Measurements from ENCODE around the gene PTBP3.

- TF ChIP-seq EZH2 (IDR thresholded peaks at IDR 0.05; ENCODE audit: insufficient read depth, poor library complexity, severe bottlenecking) = no peak
- TF ChIP-seq EZH2phosphoT487 (IDR thresholded peaks at IDR 0.05; ENCODE audit: insufficient read depth, low read depth) = no peak
These were observed 68.0 kb downstream of the PTBP3 start for GRCh38 chr9:112265391-112265790.
